HG03060 (cell line): ENCODE data around the gene LUC7L3.

Experiments used
- ATAC-seq: cut with Tn5 transposase; IDR thresholded peaks from one replicate; pipeline ENCODE4 v1.9.1; 2021; ENCODE audit warnings: low read depth, moderate number of reproducible peaks; ENCODE audit not compliant: unreplicated experiment

Gene LUC7L3

DNA sequence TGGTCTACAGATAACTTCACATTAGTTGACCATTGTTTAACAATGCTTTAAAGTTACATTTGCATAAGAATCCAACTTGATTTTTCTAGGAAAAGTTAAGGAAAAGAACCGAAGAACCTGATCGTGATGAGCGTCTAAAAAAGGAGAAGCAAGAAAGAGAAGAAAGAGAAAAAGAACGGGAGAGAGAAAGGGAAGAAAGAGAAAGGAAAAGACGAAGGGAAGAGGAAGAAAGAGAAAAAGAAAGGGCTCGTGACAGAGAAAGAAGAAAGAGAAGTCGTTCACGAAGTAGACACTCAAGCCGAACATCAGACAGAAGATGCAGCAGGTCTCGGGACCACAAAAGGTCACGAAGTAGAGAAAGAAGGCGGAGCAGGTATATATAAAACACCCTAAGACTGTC, 26.2 kb downstream of the LUC7L3 start:
- ATAC-seq: no peak

DNA sequence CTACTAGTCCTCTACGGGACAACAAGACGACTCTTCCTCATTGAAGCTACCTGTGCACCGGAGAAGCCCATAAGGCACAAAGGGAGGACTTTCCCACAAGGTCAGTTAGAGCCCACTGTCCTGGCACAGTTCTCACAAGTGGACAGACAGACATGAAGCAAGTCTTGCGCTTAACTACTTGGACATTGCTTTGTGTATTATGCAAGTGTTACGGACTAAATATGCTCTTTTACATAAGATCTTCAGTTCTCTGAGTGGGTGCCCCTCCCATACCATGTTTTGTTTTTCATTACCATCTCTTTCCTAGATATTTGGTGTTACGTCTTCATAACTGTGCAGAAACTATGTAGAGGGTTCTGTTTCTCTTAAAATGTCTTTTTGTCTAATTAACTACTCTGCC, 29.8 kb downstream of the LUC7L3 start:
- no peak for ATAC-seq

DNA sequence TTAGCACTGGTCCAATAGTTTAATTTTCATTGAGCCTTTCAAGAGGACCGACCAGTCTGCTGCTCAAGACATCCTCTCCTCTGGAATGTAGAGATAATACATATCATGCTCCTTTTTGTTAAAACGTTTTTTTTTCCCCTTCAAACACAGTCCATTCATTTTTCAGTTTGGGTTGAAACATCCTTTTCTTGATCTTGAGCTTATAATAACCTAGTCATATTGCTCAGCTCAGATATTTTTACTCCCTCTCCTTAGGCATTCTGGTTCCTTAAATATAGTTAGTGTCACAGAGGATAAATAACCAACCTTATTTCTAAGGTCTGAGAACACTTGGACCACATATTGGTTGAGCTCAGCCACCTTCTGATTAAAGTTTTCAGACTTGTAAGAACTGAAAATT, 35.1 kb downstream of the LUC7L3 start:
- ATAC-seq: no peak

DNA sequence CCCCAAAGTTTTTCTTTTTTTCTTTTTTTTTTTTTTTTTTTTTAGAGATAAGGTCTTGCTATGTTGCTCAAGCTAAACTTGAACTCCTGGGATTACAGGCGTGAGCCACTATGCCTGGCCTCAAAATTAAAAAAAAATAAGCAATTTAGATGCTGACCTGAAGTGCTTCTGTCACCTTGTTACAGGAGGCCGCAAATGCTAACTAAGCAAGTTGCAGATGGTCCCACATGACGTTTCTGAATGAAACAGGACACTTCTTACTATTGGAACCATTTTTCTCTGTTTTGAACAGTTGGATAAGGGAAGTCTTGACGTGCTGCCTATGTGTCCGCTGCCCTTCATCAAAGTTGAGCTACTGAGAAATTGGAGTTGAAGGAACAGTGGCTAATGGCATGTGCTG, 39.1 kb downstream of the LUC7L3 start:
- no peak for ATAC-seq

DNA sequence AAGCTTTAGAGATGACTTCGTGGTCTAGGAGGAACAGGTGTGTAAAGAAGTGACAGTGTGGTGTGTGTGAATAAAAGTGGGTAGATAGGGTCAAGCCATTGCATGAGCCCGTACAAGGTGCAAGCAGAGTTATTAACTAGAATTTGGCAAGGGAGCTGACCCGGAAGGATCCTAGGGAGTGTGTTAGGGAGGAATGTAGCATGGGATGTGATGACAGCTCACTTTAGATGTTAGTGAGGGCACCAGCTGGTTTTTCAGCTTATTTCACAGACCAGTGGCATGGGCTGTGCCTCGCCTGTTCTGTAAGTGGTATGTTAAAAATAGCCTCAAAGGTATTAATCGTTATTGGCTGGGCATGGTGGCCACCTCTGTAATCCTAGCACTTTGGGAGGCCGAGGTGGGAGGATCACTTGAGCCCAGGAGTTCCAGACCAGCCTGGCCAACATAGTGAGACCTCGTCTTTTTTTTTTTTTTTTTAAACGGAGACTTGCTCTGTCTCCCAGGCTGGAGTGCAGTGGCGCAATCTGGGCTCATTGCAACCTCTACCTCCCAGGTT, 39.7 kb downstream of the LUC7L3 start:
- ATAC-seq: no peak

DNA sequence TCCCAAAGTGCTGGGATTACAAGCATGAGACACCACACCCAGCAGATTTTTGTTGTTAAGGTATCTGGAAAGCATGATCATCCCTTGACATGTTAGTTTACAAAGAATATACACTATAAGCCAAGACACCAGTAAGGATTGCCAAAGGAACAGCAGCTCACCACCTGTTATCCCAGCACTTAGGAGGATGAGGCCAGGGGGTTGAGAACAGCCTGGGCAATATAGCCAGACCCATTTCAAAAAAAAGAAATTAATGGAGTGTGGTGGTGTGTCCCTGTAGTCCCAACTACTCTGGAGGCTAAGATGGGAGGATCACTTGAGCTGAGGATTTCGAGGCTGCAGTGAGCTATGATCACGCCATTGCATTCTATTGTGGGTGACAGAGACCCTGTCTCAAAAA, 42.8 kb downstream of the LUC7L3 start:
- no peak for ATAC-seq

DNA sequence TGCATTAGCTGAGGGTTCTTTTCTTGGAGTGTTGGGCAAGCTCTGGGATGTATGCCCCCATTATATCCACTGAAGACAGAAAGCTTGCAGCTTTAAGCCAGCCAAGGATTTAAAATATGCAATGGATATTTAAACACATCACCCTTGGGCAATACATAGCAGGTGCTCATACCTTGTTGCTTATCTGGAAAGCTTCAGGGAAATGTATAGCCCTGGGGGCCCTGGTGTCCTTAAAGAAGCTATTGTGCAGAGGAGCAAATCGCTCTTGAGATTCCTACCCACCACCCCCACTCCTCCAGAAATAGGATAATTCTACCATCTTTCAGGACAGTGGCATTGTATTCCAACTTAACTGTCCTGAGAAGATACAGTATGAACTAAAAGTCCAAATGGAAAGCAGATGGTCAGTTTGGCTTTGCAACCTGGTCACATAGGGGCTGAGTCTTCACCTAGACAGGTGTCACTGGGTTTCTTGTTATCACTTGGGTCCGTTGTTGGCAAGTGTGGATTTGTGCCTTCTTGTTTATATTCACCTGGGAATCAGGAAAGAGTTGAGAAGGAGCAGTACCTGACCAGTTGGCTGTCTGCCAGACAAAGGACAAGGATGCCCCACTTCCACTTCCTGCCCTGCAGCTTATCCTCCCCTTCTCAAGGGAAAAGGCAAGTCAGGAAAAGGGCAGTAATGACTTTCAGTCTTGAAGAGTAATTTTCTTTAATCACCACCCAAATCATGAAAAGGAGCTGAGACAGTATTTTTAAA, 44.5 kb downstream of the LUC7L3 start:
- no peak for ATAC-seq

DNA sequence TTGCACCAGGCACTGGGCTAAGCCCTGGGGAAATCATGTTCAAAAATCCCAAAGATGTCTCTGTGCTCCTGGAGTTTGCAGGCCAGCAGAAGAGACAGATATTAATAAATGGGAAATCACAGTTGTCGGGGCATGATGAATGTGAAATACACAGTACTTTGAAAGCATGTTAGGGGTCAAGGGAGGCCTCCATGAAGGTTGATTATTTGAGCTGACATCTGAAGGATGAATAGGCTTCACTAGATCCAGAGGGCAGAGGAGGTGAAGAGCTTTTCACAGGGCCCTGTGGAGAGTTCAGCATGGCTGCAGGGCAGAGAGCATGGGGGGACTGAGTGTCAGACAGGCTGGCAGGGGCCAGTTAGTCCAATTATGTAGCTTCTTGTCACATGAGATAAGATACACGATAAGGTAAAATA, 45.3 kb downstream of the LUC7L3 start:
- no peak for ATAC-seq

DNA sequence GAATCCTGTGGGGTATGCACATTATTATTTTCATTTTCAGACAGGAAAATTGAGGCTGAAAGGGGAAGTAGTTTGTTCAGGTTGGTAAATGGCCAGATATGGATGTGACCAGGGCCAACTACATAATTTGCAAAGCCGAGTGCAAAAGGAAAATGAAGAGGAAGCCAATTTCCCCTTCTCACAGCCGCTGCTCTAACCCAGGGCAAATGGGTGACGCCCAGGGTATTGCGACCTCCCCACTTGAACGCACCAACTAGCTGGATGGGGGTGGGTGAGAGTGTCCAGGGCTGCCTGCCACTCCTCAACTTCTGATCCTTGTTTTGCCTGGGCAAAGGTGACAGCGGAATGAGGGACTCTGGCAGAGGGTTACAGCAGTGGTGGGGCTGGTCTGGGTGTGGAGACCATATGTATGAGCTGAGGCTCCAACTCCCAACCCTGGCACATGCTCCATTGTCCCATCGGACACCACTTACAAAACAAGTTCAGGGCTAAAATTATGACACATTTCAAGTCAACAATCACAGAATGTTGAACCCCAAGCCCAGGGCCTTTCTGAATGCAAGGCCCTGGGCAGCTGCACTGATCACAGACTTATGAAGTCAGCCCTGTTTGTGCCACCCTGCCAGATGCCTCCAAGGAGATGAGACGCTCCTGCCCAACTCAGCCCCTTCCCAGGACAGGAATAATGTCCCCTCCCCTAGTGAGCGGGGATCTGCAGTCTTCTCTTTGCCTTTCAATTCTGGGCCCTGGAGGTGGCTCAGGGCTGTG, 46.2 kb downstream of the LUC7L3 start:
- no peak for ATAC-seq

DNA sequence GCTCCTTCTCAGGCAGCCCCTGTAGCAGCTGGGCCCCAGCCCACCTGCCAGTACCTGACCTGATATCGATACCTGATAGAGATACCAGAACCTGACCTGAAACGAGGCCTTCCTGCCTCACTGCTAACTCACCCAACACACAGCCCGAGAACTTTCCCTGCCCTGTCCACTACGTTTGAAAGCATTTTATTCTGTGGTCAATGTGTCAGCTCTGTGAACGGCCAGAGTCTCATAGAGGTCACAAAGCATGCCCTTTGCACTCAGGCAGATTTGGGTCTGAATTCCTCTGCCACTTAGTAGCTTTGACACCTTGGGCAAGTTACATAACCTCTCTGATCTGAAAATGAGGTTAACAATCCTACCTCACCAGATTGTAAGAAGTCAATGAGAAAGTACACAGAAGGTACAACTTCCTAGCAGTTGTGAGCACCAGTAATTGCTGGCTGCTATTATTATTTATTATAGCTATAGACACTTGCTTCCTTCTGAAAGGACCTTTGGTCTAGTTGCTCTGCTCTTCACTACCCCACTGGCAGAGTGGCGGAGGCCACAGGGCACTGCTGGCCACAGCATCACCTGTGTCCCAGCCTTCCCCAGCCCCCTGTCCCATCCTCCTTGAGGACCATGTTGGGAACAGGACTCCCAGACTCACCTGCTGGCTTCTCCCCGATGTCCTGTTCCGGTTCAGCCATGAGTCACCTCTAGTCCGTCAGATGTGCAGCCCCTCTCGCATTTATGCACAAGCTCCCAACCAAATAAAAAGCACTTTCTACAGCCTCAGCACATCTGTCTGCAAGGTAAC, 47.0 kb downstream of the LUC7L3 start:
- ATAC-seq: no peak

DNA sequence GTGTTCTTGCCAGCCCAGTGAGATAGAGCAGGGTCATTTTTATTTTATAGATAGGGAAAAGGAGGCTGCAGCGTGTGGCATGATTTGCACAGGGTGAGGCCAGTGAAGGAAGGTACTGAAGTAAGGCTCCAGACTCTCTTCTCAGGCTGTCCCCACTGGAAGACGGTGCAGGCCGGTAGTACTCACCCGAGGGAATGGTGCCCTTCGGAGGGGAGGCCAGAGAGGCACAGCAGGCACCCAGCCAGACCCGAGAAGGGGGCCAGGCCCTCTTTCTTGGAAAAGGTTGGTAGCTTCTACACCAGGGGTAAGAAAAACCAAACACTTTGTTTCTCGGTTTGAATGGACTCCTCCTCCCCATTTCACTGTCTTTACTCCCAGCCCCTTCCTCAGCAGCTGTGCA, 47.6 kb downstream of the LUC7L3 start:
- ATAC-seq: no peak

DNA sequence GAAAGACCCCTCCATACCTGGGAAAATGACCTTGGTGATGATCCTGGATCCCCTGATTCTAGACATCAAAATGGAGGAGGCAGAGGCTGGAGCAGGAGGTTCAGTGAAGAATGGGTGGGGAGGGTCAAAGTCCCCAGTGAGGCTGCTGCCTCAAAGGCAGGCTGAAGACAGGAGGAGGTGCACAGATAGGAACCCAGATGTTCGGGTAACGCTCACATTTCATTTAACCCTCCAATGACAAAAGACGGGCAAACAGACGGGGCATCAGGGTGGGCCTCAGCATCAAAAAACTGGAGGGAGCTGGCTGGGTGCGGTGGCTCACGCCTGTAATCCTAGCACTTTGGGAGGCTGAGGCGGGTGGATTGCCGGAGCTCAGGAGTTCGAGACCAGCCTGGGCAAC, 48.0 kb downstream of the LUC7L3 start, which contains the start of gene ANKRD40CL:
ANKRD40CL (minus strand) TSS at position 73 of the 400 bp plus-strand sequence. CDS start 605 bp downstream, outside the sequence.
- no peak for ATAC-seq

DNA sequence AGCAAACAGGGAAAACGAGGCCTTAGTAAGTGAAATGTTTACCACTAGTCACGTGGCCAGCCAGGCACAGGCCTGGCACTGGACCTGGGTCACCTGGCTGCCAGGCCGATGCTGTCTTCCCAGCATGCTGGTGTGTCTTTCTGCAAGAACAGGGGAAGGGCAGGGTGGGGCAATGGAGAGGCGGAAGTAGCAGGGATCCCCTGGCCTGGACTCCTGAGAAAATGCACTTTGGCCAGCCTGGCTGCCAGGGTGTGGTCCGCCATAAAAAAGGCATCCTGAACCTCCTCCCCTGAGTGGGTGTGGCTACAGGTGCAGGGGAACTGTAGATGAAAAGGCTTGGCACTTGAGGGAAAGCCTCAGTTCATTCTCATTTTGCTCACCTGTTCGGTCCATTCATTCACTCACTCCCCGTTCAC, 49.0 kb downstream of the LUC7L3 start:
- no peak for ATAC-seq

DNA sequence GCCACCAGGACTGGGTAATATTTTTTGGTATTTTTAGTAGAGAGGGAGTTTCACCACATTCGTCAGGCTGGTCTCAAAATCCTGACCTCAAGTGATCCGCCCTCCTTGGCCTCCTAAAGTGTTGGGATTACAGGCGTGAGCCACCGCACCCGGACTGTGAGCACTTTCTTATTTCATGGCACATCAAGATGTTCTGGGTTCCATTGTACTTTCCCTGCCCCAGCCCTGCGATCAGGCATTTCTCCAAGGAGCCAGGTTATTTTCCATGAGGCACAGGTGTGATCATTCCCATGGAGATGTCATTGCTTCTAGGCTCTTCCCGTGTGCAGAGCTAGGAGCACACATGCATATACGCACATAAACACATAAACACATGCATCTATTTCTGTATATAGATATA, 50.5 kb downstream of the LUC7L3 start:
- no peak for ATAC-seq

DNA sequence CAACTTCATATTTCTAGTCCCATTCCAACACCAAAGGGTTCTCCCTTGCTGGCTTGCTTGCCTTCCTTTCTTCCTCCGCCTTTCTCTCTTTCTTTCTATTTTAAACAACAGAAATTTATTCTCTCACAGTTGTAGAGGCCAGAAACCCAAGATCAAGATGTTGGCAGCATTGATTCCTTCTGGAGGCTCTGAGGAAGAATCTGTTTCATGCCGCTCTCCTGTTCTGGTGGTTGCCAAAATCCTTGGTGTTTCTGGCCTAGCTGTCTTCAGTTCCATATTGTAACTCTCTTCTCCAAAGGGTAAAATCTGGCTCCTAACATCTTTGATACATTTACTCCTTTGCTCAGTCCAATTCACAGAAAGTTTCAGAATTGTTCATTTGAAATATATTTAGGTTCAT, 50.9 kb downstream of the LUC7L3 start:
- no peak for ATAC-seq

DNA sequence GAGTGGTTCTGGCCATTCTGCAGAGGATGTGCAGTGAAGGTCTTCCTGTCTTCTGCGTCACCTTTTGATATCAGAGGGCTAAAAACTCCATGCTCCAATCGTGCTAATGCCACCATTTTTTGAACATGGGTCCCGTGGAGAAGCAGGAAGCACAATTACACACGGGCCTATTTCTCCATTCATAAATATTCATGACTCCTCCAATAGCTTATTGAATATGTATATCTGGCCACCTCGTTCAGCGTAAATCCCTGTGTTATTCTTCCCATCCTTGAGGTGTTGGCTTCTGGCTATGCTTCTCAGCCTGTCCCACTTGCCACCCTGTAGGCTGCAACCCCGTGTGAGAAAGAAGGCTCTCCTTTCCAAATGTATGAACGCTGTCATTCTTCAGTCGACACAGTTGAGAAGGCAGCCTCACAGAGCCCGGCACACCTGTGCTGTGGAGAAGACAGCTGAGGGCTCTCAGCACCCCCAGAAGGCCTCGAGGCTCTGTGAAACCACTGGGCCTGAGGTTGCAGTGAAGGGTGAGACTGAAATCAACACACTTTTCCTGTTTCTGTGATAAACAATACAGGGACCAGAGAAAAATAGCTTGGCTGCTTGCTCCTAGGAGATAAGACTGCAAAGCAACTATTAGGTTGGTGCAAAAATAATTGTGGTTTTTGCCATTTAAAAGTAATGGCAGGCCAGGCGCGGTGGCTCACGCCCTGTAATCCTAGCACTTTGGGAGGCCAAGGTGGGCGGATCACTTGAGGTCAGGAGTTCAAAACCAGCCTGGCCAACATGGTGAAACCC, 52.8 kb downstream of the LUC7L3 start:
- no peak for ATAC-seq

DNA sequence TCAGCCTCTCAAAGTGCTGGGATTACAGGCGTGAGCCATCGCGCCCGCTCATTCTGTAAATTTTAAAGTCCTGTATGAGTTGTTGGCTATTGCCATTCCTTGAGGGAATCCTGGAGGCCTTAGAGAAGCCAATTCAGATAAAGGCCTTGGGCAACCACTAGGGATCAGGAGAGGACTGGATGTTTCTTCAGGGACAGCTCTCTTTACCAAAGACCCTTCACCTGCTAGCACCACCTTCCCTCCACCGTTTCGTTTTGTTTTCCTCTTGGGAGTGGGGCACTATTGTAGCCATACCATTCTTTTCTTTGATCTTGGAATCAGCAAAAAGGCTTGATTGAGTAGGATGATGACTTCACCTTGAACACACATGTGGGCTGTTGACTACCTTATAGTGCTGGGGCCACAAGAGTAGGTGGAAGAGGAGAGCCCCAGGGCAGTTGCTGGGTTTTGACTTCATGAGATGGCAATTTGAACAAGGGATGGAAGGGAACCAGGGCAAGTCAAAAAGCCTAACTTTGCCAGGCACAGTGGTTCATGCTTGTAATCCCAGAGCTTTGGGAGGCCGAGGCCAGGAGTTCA, 54.9 kb downstream of the LUC7L3 start:
- no peak for ATAC-seq

DNA sequence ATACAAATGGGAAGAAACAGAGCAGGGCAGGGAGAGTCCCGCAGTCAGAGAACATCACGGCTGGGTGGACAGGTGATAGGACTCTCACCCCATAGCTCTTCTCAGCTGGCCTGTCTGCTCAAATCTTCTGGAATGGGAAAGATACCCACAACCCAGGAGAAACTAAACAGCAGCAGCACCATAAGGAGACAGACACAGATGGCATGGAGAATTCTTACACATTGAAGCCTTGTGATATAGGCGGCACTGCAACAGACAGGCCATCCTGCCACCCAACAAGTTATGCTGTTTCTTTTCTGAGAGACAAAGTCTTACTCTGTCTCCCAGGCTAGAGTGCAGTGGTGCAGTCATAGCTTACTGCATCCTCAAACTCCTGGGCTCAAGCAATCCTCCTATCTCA, 56.5 kb downstream of the LUC7L3 start:
- no peak for ATAC-seq

DNA sequence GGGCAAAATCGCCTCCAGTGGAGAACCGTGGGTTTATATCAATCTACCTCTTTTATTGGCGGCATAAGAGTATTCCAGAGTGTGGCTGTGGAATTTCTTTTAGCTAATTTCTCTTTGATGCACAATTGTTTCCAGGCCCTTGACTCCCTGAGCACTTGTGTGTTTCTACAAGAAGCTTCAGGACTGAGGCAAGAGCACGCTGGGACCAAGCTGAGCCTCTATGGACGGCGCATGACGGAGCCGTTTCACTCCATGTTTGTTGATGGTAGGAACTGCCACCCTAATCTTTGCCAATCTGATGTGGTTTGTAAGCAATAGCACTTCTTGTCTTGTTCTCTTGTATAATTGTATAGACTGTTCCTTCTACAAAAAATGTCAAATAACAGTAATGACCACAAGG, 59.1 kb downstream of the LUC7L3 start:
- no peak for ATAC-seq

DNA sequence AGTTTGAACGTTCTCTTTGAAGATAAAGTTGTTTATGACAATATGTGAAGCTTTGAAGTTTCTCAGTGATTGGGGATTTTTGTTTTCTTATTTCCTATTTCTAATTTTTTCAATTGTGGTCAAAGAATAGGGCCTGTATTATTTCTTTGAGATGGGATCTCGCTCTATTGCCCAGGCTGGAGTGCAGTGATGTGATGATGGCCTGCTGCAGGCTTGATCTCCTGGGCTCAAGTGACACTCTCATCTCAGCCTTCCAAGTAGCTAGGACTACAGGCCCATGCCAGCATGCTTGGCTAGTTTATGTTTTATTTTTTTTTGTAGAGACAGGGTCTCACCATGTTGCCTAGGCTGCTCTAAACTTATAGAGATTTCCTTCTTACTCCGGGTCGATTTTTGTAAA, 59.6 kb downstream of the LUC7L3 start:
- ATAC-seq: no peak
